Ascending aorta (tissue), 2 donors: ENCODE measurements around the gene CLEC11A. TPM values are rescaled to one million over a fixed set of nuclear protein-coding genes. Genes with fewer than 3 reads are reported as not detected.

Experiments
- DNase-seq, 2 donors: peaks; one replicate each; pipeline ENCODE4 v3.0.0-alpha.2; 2019; ENCODE audit warnings: low spot score in 2 of 2
- H3K27ac ChIP-seq, 2 donors: fragments of 200-600 bp; sonication (generic); one replicate each; pipeline ENCODE4 v1.5.1; 2016 to 2017; ENCODE audit warnings: mild to moderate bottlenecking in 1 of 2
- H3K27me3 ChIP-seq: fragments of 200-600 bp; sonication (generic); one replicate; pipeline ENCODE4 v1.5.1; 2017
- H3K36me3 ChIP-seq, 2 donors: fragments of 200-600 bp; sonication (generic); one replicate each; pipeline ENCODE4 v1.5.1; 2016
- H3K4me1 ChIP-seq, 2 donors: fragments of 200-600 bp; sonication (generic); one replicate each; pipeline ENCODE4 v1.5.1; 2016 to 2017; ENCODE audit warnings: mild to moderate bottlenecking in 1 of 2
- H3K4me3 ChIP-seq, 2 donors: fragments of 200-600 bp; sonication (generic); one replicate each; pipeline ENCODE4 v1.5.1; 2016 to 2017; ENCODE audit warnings: mild to moderate bottlenecking in 1 of 2
- H3K9me3 ChIP-seq, 2 donors: fragments of 200-600 bp; sonication (generic); one replicate each; pipeline ENCODE4 v1.5.1; 2016
- CTCF ChIP-seq, 3 experiments: fragments of 200-600 bp in 2 of 3; fragments of 450-650 bp in 1 of 3; sonication (generic) in 2 of 3; IDR thresholded peaks; one replicate each; pipeline ENCODE4 v1.5.1; 2016 to 2019; ENCODE audit warnings: antibody characterized with exemption in 3 of 3, mild to moderate bottlenecking in 1 of 3, moderate library complexity in 1 of 3
- intact Hi-C: fragments of 100-400 bp; cut with DNase I; formaldehyde crosslinking; loops from one replicate; pipeline ENCODE4 v1.15.1; 2023
- total RNA-seq: library from RNA; depleted of rRNA; stranded (reverse); fragments of >200 nt; gene quantifications from one replicate; pipeline ENCODE4 v1.1.0, GENCODE V29; 2016

The CLEC11A gene
- total RNA-seq, 1 donor from 2014 or later: not detected

GRCh38 chr19:50686310-50687032 lies 36.7 kb upstream of the CLEC11A start:
- Histone ChIP-seq H3K27ac (no peak overlapping the region), H3K27me3 (no peaks in the 10 kb centered on the region), H3K4me1 (no peaks in the 10 kb centered on the region), H3K36me3 (no peaks in the 10 kb centered on the region), H3K4me3 (no peak overlapping the region), H3K9me3 (no peaks in the 10 kb centered on the region)
- no peak for DNase-seq
- TF ChIP-seq CTCF (IDR thresholded peaks at IDR 0.05): no peak
- intact Hi-C loops: no loop called here

- intact Hi-C loops: no loop called here
- H3K4me3 ChIP-seq: no peak overlapping the region
- H3K27me3 ChIP-seq: peaks cover 6% of the 10 kb centered on the region
- H3K9me3 ChIP-seq: no peaks in the 10 kb centered on the region
- no peaks in the 10 kb centered on the region for H3K4me1 ChIP-seq
- H3K27ac ChIP-seq: no peak overlapping the region
- H3K36me3 ChIP-seq: no peaks in the 10 kb centered on the region
- DNase-seq: no peak
- TF ChIP-seq CTCF (IDR thresholded peaks at IDR 0.05): no peak
Observed at GRCh38 chr19:50688766-50689165, 34.4 kb upstream of the CLEC11A start.

GRCh38 chr19:50690439-50690838 lies 32.7 kb upstream of the CLEC11A start:
- peaks cover 13% of the 10 kb centered on the region for H3K27me3 ChIP-seq

GRCh38 chr19:50693064-50693975 lies 29.8 kb upstream of the CLEC11A start:
- no peak for TF ChIP-seq CTCF (IDR thresholded peaks at IDR 0.05)
- no peak for DNase-seq
- no peaks in the 10 kb centered on the region for H3K36me3 ChIP-seq
- no peaks in the 10 kb centered on the region for H3K4me1 ChIP-seq
- no peaks in the 10 kb centered on the region for H3K9me3 ChIP-seq
- peaks cover 18% of the 10 kb centered on the region for H3K27me3 ChIP-seq
- no peak overlapping the region for H3K27ac ChIP-seq
- intact Hi-C loops: no loop called here
- no peak overlapping the region for H3K4me3 ChIP-seq

More at GRCh38 chr19:50690439-50690838, 32.7 kb upstream of the CLEC11A start:
- Histone ChIP-seq H3K4me3 (no peak overlapping the region), H3K9me3 (no peaks in the 10 kb centered on the region), H3K36me3 (no peaks in the 10 kb centered on the region), H3K4me1 (no peaks in the 10 kb centered on the region), H3K27ac (no peak overlapping the region)
- no peak for TF ChIP-seq CTCF (IDR thresholded peaks at IDR 0.05)
- DNase-seq: no peak
- intact Hi-C loops: no loop called here

GRCh38 chr19:50694815-50695145 lies 28.4 kb upstream of the CLEC11A start:
- intact Hi-C loops: no loop called here
- DNase-seq: no peak
- Histone ChIP-seq H3K4me1 (no peaks in the 10 kb centered on the region), H3K9me3 (no peaks in the 10 kb centered on the region), H3K27me3 (peaks cover 18% of the 10 kb centered on the region), H3K36me3 (no peaks in the 10 kb centered on the region), H3K4me3 (no peak overlapping the region), H3K27ac (no peak overlapping the region)
- TF ChIP-seq CTCF (IDR thresholded peaks at IDR 0.05): no peak
